Body of pancreas (tissue), 4 donors: ENCODE results near the gene PLGLB1. TPM values are rescaled to one million over a fixed set of nuclear protein-coding genes. Genes with fewer than 3 reads are reported as not detected.
"Not testable (repeated sequence)": the region's sequence is repeated elsewhere in the genome, so short reads cannot be mapped to it uniquely, and the experiment has no call there.

Source experiments
- ATAC-seq: fragments of 150-250 bp; one replicate; pipeline ENCODE4 v1.9.1; 2016
- DNase-seq, 4 donors: peaks; one replicate each; pipeline ENCODE4 v3.0.0-alpha.2; 2019
- H3K27ac ChIP-seq, 4 donors: fragments of 200-600 bp; sonication (generic); 1 replicate in 3 of 4; 2 replicates in 1 of 4; pipeline versions ENCODE4 v1.5.1 to v1.6.1; 2016 to 2019; ENCODE audit warnings: mild to moderate bottlenecking in 1 of 4, mixed read lengths in 1 of 4, moderate library complexity in 1 of 4
- H3K27me3 ChIP-seq, 2 donors: fragments of 200-600 bp; sonication (generic); one replicate each; pipeline ENCODE4 v1.6.0; 2016; ENCODE audit warnings: mild to moderate bottlenecking in 1 of 2
- H3K36me3 ChIP-seq, 2 donors: fragments of 200-600 bp; sonication (generic); replicated peaks in 1 of 2; 2 replicates each; pipeline ENCODE4 v1.5.1; 2016; ENCODE audit warnings: low read depth in 2 of 2; ENCODE audit not compliant: insufficient read depth in 1 of 2
- H3K4me1 ChIP-seq: fragments of 200-600 bp; sonication (generic); one replicate; pipeline ENCODE4 v1.6.0; 2016
- H3K4me3 ChIP-seq, 2 donors: fragments of 200-600 bp; sonication (generic); 1 replicate in 1 of 2; 2 replicates in 1 of 2; pipeline ENCODE4 v1.5.1; 2016 to 2019
- H3K9me3 ChIP-seq, 3 donors: fragments of 200-600 bp; sonication (generic); 1 replicate in 2 of 3; 2 replicates in 1 of 3; pipeline ENCODE4 v1.5.1; 2016
- WGBS, 2 donors: methylation state at CpG; one replicate each; pipeline ENCODE4 v1.1.5; 2017; 5-methylcytosine and 5-hydroxymethylcytosine counted together
- intact Hi-C: fragments of 100-400 bp; cut with DNase I; formaldehyde crosslinking; loops from one replicate; pipeline ENCODE4 v1.15.1; 2023
- small RNA-seq: library from RNA; depleted of rRNA; stranded (forward); fragments of <200 nt; gene quantifications from one replicate; pipeline ENCODE3, GENCODE V24; 2016
- total RNA-seq, 2 donors: library from RNA; depleted of rRNA; stranded (reverse); fragments of >200 nt; gene quantifications; one replicate each; pipeline ENCODE4 v1.1.0, GENCODE V29; 2016

PLGLB1 gene
- total RNA-seq, 2 donors from 2014 or later: 3.4 to 4.6 TPM

DNA sequence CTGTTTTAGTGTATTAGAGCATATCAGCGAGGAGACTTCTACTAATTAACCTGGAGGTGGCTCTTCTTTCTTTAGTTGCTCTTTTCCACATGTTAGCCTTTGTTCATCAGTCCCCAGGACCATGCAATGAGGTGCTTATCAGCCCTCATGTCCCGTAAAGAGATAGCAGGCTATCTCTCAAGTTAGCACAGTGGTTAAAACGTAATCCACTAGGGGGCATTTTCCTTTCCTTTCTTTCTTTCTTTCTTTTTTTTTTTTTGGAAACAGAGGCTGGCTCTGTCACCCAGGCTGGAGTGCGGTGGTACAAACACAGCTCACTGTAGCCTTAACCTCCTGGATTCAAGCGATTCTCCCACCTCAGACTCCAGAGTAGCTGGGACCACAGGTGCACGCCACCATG is 4.3 kb upstream of the PLGLB1 start:
- ATAC-seq, intact Hi-C loops, H3K4me3 ChIP-seq, DNase-seq, H3K4me1 ChIP-seq, H3K27ac ChIP-seq, H3K9me3 ChIP-seq, H3K36me3 ChIP-seq, H3K27me3 ChIP-seq: not testable (repeated sequence)
- WGBS, 2 donors: 41 to 64% methylated on average over 1 of the region's 6 CpGs

- ATAC-seq, H3K4me1 ChIP-seq, H3K9me3 ChIP-seq, DNase-seq, H3K27ac ChIP-seq, intact Hi-C loops, H3K36me3 ChIP-seq, H3K4me3 ChIP-seq, H3K27me3 ChIP-seq: not testable (repeated sequence)
- WGBS, 2 donors: 67% methylated on average over 1 to 4 of the region's 8 CpGs
These were observed 2.5 kb upstream of the PLGLB1 start for GRCh38 chr2:87023988-87024615.

DNA sequence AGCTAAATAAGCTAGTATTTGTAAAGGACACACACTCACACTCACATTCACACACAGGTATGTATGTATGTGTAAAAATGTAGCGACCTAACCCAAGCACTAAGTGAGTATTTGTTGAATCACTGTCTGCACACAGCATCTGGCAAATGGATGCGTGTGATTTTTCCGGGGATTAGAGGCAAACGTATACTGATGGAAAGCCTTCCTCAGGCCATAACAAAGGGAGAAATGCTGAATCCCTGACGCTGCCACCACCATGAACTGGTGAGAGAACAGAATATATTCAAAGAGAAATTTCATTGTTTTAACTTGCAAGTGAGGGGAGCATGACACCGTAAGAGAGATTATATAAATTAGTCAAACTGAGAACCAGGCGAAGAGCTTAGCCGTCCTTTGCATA is 601 bp downstream of the PLGLB1 start:
- H3K27me3 ChIP-seq, ATAC-seq, H3K36me3 ChIP-seq, H3K9me3 ChIP-seq, H3K4me3 ChIP-seq, intact Hi-C loops, DNase-seq, H3K4me1 ChIP-seq, H3K27ac ChIP-seq: not testable (repeated sequence)
- no CpG with 5 or more reads among the region's 8 CpGs for WGBS, 2 donors

GRCh38 chr2:87019053-87019452 is 2.6 kb downstream of the PLGLB1 start:
- ATAC-seq, H3K27ac ChIP-seq, intact Hi-C loops, H3K27me3 ChIP-seq, H3K9me3 ChIP-seq, H3K4me3 ChIP-seq, H3K4me1 ChIP-seq, DNase-seq, H3K36me3 ChIP-seq: not testable (repeated sequence)
- 100% methylated on average over 3 of the region's 9 CpGs; no CpG with 5 or more reads in 1 of the 2 donors for WGBS, 2 donors

DNA sequence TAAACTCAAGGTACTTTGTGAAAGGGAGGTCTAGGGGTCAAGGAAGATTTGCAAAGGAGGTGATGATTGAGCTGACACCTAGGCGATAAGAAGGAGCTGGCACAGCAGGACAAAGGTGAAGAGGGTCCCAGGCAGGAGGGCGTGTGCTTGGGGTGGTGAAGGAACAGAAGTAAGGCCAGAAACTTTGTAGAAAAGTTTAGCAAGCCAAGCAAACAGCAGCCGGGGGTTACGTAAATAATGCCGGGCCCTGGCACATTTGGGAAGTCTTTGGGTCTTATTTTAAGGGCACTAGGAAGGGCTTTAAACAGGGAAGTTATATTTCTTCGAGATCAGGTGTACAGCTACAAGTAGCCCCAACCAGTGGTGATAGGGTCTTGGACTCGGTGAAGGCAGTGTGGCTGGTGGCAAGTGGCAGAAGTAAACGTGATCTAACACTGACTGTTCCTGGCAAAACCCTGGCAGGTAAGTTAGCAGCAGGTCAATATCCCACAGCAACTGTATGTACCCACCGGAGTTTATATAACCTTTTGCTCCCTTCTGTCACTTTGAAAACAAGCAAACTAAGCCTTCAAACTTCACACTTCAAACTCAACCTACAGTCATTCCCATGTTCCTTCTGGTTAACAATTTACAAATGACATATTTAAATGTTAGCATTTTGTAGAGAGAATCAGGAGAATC is 7.0 kb downstream of the PLGLB1 start:
- ATAC-seq: peak; percentile 95
- H3K4me1 ChIP-seq, H3K27me3 ChIP-seq, H3K36me3 ChIP-seq, H3K4me3 ChIP-seq, H3K9me3 ChIP-seq, intact Hi-C loops: not testable (repeated sequence)
- WGBS, 2 donors: no CpG with 5 or more reads among the region's 9 CpGs
- peak overlapping the region in 2 of 4 donors; percentile 53 to 67 for H3K27ac ChIP-seq
- peak; percentile 22 to 64 (median 49) for DNase-seq

- not testable (repeated sequence) for ATAC-seq
These were observed 17.2 kb downstream of the PLGLB1 start for GRCh38 chr2:87004398-87004797.

More at GRCh38 chr2:87004398-87004797, 17.2 kb downstream of the PLGLB1 start:
- no CpG with 5 or more reads among the region's 2 CpGs for WGBS, 2 donors
- H3K9me3 ChIP-seq, DNase-seq, intact Hi-C loops, H3K36me3 ChIP-seq, H3K4me1 ChIP-seq, H3K27me3 ChIP-seq, H3K27ac ChIP-seq, H3K4me3 ChIP-seq: not testable (repeated sequence)

Small RNAs within 50 kb of the gene (small RNA-seq; reads per million reads assigned to genes)
- not detected for gene AC125232.1

Other genes with a start within 250 kb of the PLGLB1 start
- gene CD8A, start 230.9 kb downstream of the PLGLB1 start, total RNA-seq: 1 to 10 TPM; 1.8 to 2.0 TPM
- gene CD8B, start 160.0 kb downstream of the PLGLB1 start, total RNA-seq: 1 to 10 TPM in 1 of 2 donors, not detected in 1; 5.7 TPM
- under 1 TPM in 1 of 2 donors, not detected in 1; 0.78 TPM for gene RGPD1, start 79.7 kb downstream of the PLGLB1 start, total RNA-seq